ENCODE measurements around the gene FASN. TPM values are rescaled to one million over a fixed set of nuclear protein-coding genes. Genes with fewer than 3 reads are reported as not detected.

The FASN gene
- polyA plus RNA-seq, 1 donor from 2014 or later = 26.4 TPM

- Histone ChIP-seq H3K36me3 (ENCODE audit: insufficient read depth, low read length) (no peaks in the 10 kb centered on the region), H3K9me2 (ENCODE audit: insufficient read depth, low read length) (no peaks in the 10 kb centered on the region), H3K27me3 (ENCODE audit: insufficient read depth, low read depth, low read length) (no peaks in the 10 kb centered on the region), H3F3A (ENCODE audit: insufficient read depth, low read length, poor library complexity, severe bottlenecking) (no peaks in the 10 kb centered on the region), H3K79me2 (replicated peaks; ENCODE audit: insufficient read depth, low read length) (peaks cover 10% of the 10 kb centered on the region), H2AFZ (ENCODE audit: low read depth, low read length) (no peak overlapping the region), H3K9ac (ENCODE audit: low read length) (peak overlapping the region; percentile 75), H3K9me3 (ENCODE audit: low read length) (no peaks in the 10 kb centered on the region), H4K20me1 (ENCODE audit: insufficient read depth) (no peaks in the 10 kb centered on the region), H3K4me3 (ENCODE audit: low read length) (peak overlapping the region; percentile 92), H3K4me2 (ENCODE audit: low read length) (peak overlapping the region; percentile 84), H3K27ac (ENCODE audit: low read length) (no peak overlapping the region)
- no peak for TF ChIP-seq MXI1 (conservative IDR thresholded peaks at IDR 0.05; ENCODE audit: poor library complexity, severe bottlenecking)
- TF ChIP-seq EZH2 (IDR thresholded peaks at IDR 0.05; ENCODE audit: borderline replicate concordance, insufficient read depth, low read length, poor library complexity, severe bottlenecking) = no peak
- TF ChIP-seq, protein P1, sequence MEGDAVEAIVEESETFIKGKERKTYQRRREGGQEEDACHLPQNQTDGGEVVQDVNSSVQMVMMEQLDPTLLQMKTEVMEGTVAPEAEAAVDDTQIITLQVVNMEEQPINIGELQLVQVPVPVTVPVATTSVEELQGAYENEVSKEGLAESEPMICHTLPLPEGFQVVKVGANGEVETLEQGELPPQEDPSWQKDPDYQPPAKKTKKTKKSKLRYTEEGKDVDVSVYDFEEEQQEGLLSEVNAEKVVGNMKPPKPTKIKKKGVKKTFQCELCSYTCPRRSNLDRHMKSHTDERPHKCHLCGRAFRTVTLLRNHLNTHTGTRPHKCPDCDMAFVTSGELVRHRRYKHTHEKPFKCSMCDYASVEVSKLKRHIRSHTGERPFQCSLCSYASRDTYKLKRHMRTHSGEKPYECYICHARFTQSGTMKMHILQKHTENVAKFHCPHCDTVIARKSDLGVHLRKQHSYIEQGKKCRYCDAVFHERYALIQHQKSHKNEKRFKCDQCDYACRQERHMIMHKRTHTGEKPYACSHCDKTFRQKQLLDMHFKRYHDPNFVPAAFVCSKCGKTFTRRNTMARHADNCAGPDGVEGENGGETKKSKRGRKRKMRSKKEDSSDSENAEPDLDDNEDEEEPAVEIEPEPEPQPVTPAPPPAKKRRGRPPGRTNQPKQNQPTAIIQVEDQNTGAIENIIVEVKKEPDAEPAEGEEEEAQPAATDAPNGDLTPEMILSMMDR (IDR thresholded peaks at IDR 0.05; ENCODE audit: poor library complexity, severe bottlenecking) = no peak
Observed at GRCh38 chr17:82052638-82053059, 45.4 kb downstream of the FASN start.

- peak within 1 kb of the TSS; percentile 92 for H3K4me3 ChIP-seq (ENCODE audit: low read length)
- no peaks in the 10 kb centered on the region for H3F3A ChIP-seq (ENCODE audit: insufficient read depth, low read length, poor library complexity, severe bottlenecking)
- peaks cover 10% of the 10 kb centered on the region for H3K79me2 ChIP-seq (replicated peaks; ENCODE audit: insufficient read depth, low read length)
- H3K9me3 ChIP-seq (ENCODE audit: low read length) = no peaks in the 10 kb centered on the region
- TF ChIP-seq EZH2 (IDR thresholded peaks at IDR 0.05; ENCODE audit: borderline replicate concordance, insufficient read depth, low read length, poor library complexity, severe bottlenecking) (no peak), SMC3 (conservative IDR thresholded peaks at IDR 0.05; ENCODE audit: poor library complexity) (no peak), POLR2AphosphoS5 (IDR thresholded peaks at IDR 0.05) (peak; percentile 86), TAF1 (IDR thresholded peaks at IDR 0.05; ENCODE audit: low read depth) (no peak), MXI1 (conservative IDR thresholded peaks at IDR 0.05; ENCODE audit: poor library complexity, severe bottlenecking) (peak; percentile 89), EP300 (conservative IDR thresholded peaks at IDR 0.05; ENCODE audit: poor library complexity, severe bottlenecking) (no peak)
- TF ChIP-seq, protein P2, sequence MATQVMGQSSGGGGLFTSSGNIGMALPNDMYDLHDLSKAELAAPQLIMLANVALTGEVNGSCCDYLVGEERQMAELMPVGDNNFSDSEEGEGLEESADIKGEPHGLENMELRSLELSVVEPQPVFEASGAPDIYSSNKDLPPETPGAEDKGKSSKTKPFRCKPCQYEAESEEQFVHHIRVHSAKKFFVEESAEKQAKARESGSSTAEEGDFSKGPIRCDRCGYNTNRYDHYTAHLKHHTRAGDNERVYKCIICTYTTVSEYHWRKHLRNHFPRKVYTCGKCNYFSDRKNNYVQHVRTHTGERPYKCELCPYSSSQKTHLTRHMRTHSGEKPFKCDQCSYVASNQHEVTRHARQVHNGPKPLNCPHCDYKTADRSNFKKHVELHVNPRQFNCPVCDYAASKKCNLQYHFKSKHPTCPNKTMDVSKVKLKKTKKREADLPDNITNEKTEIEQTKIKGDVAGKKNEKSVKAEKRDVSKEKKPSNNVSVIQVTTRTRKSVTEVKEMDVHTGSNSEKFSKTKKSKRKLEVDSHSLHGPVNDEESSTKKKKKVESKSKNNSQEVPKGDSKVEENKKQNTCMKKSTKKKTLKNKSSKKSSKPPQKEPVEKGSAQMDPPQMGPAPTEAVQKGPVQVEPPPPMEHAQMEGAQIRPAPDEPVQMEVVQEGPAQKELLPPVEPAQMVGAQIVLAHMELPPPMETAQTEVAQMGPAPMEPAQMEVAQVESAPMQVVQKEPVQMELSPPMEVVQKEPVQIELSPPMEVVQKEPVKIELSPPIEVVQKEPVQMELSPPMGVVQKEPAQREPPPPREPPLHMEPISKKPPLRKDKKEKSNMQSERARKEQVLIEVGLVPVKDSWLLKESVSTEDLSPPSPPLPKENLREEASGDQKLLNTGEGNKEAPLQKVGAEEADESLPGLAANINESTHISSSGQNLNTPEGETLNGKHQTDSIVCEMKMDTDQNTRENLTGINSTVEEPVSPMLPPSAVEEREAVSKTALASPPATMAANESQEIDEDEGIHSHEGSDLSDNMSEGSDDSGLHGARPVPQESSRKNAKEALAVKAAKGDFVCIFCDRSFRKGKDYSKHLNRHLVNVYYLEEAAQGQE (IDR thresholded peaks at IDR 0.05; ENCODE audit: borderline replicate concordance) = no peak
- peak within 1 kb of the TSS; percentile 75 for H3K9ac ChIP-seq (ENCODE audit: low read length)
- H4K20me1 ChIP-seq (ENCODE audit: insufficient read depth) = no peaks in the 10 kb centered on the region
- no peak within 1 kb of the TSS for H2AFZ ChIP-seq (ENCODE audit: low read depth, low read length)
- H3K4me2 ChIP-seq (ENCODE audit: low read length) = peak within 1 kb of the TSS; percentile 84
- no peaks in the 10 kb centered on the region for H3K9me2 ChIP-seq (ENCODE audit: insufficient read depth, low read length)
- H3K27ac ChIP-seq (ENCODE audit: low read length) = no peak within 1 kb of the TSS
- no peaks in the 10 kb centered on the region for H3K36me3 ChIP-seq (ENCODE audit: insufficient read depth, low read length)
- H3K27me3 ChIP-seq (ENCODE audit: insufficient read depth, low read depth, low read length) = no peaks in the 10 kb centered on the region
Observed at GRCh38 chr17:82051776-82052637, 46.0 kb downstream of the FASN start, which contains the start of the genes GPS1 and RFNG. GPS1 (plus strand) TSS chr17:82051898; CDS start chr17:82051932, 34 bp downstream. RFNG (minus strand) TSS chr17:82051811; CDS start chr17:82051766, 45 bp downstream.
